HG03097 (cell line): ENCODE measurements around the gene CD164L2.

Experiments used
- ATAC-seq: cut with Tn5 transposase; IDR thresholded peaks from one replicate; pipeline ENCODE4 v1.9.1; 2021; ENCODE audit not compliant: unreplicated experiment, low FRiP score

Gene CD164L2

GRCh38 chr1:27365372-27366112 is 17.6 kb downstream of the CD164L2 start:
- no peak for ATAC-seq

GRCh38 chr1:27364696-27365371 is 18.3 kb downstream of the CD164L2 start:
- ATAC-seq = no peak

GRCh38 chr1:27363766-27364695 is 19.1 kb downstream of the CD164L2 start:
- no peak for ATAC-seq

GRCh38 chr1:27361553-27361952 is 21.6 kb downstream of the CD164L2 start:
- ATAC-seq = no peak

- no peak for ATAC-seq
Observed at GRCh38 chr1:27361044-27361402, 22.1 kb downstream of the CD164L2 start.

- ATAC-seq = no peak
Observed at GRCh38 chr1:27360159-27361043, 22.7 kb downstream of the CD164L2 start.

- no peak for ATAC-seq
Observed at GRCh38 chr1:27359822-27360158, 23.3 kb downstream of the CD164L2 start.

GRCh38 chr1:27358928-27359313 is 24.2 kb downstream of the CD164L2 start:
- ATAC-seq = no peak

- ATAC-seq = no peak
Observed at GRCh38 chr1:27358038-27358927, 24.9 kb downstream of the CD164L2 start.

GRCh38 chr1:27357281-27358037 is 25.7 kb downstream of the CD164L2 start:
- ATAC-seq = no peak

- ATAC-seq = no peak
Observed at GRCh38 chr1:27356619-27357280, 26.4 kb downstream of the CD164L2 start.

GRCh38 chr1:27356277-27356618 is 26.9 kb downstream of the CD164L2 start:
- no peak for ATAC-seq

- ATAC-seq = no peak
Observed at GRCh38 chr1:27355683-27356082, 27.4 kb downstream of the CD164L2 start.

GRCh38 chr1:27353629-27354028 is 29.5 kb downstream of the CD164L2 start:
- no peak for ATAC-seq

GRCh38 chr1:27353166-27353565 is 30.0 kb downstream of the CD164L2 start:
- ATAC-seq = no peak

GRCh38 chr1:27351541-27352107 is 31.5 kb downstream of the CD164L2 start:
- no peak for ATAC-seq

- ATAC-seq = no peak
Observed at GRCh38 chr1:27350663-27351540, 32.2 kb downstream of the CD164L2 start.
